ENCODE results near the gene SDHA. TPM values are rescaled to one million over a fixed set of nuclear protein-coding genes. Genes with fewer than 3 reads are reported as not detected.
A peak's percentile ranks its signal among the peaks of the same experiment; 100 is the strongest.

Gene SDHA
- total and polyA plus RNA-seq, 2 donors from 2014 or later = 135 to 256 TPM

GRCh38 chr5:180286-180918 lies 37.7 kb upstream of the SDHA start:
- no peak overlapping the region for H3K4me3 ChIP-seq (ENCODE audit: low read length in 3 of 3)
- H3K36me3 ChIP-seq (ENCODE audit: control insufficient read depth in 2 of 3, insufficient read depth in 3 of 3, low read length in 3 of 3) = no peaks in the 10 kb centered on the region
- no peaks in the 10 kb centered on the region for H3K9me3 ChIP-seq (ENCODE audit: control insufficient read depth in 2 of 3, insufficient read depth in 1 of 3, low read length in 3 of 3)
- H3K27me3 ChIP-seq (ENCODE audit: control insufficient read depth, insufficient read depth, low read length) = no peaks in the 10 kb centered on the region
- FAIRE-seq (no peak), DNase-seq (peak in 1 of 5 donors; percentile 26)
- no peak for TF ChIP-seq CTCF (IDR thresholded peaks at IDR 0.05; ENCODE audit: borderline replicate concordance, extremely low read depth, insufficient read depth)
- H3K4me1 ChIP-seq (ENCODE audit: control insufficient read depth in 2 of 3, insufficient read depth in 2 of 3, low read depth in 1 of 3, low read length in 3 of 3) = no peaks in the 10 kb centered on the region
- intact Hi-C loops (cut with DNase I) = no loop called here
- no peak overlapping the region for H3K27ac ChIP-seq (ENCODE audit: low read depth in 2 of 2, low read length in 2 of 2)
- H3K9ac ChIP-seq (ENCODE audit: low read length in 3 of 3) = no peak overlapping the region

GRCh38 chr5:181160-181559 lies 37.0 kb upstream of the SDHA start:
- FAIRE-seq = no peak
- H3K9me3 ChIP-seq (ENCODE audit: control insufficient read depth in 2 of 3, insufficient read depth in 1 of 3, low read length in 3 of 3) = no peaks in the 10 kb centered on the region
- no peaks in the 10 kb centered on the region for H3K27me3 ChIP-seq (ENCODE audit: control insufficient read depth, insufficient read depth, low read length)
- H3K4me1 ChIP-seq (ENCODE audit: control insufficient read depth in 2 of 3, insufficient read depth in 2 of 3, low read depth in 1 of 3, low read length in 3 of 3) = no peaks in the 10 kb centered on the region
- H3K36me3 ChIP-seq (ENCODE audit: control insufficient read depth in 2 of 3, insufficient read depth in 3 of 3, low read length in 3 of 3) = no peaks in the 10 kb centered on the region
- no peak overlapping the region for H3K9ac ChIP-seq (ENCODE audit: low read length in 3 of 3)
- peak in 1 of 5 donors; percentile 39 for DNase-seq
- intact Hi-C loops (cut with DNase I) = no loop called here
- no peak overlapping the region for H3K27ac ChIP-seq (ENCODE audit: low read depth in 2 of 2, low read length in 2 of 2)
- H3K4me3 ChIP-seq (ENCODE audit: low read length in 3 of 3) = no peak overlapping the region
- no peak for TF ChIP-seq CTCF (IDR thresholded peaks at IDR 0.05; ENCODE audit: borderline replicate concordance, extremely low read depth, insufficient read depth)

DNA sequence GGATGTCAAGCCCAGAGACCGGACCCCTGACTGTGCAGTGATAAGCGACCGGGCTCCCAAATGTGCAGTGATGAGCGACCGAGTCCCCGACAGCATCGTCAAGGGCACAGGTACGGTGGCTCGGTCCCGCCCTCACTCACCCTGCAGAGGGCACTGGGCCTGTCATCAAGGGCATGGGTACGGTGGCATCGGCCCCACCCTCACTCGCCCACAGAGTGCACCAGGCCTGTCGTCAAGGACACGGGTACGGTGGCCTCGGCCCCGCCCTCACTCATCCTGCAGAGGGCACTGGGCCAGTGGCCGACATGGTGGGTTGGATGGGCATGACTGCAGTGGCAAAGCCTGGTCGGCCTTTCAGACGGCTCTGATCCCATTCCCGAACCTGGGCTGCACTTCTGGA lies 36.6 kb upstream of the SDHA start:
- no peaks in the 10 kb centered on the region for H3K36me3 ChIP-seq (ENCODE audit: control insufficient read depth in 2 of 3, insufficient read depth in 3 of 3, low read length in 3 of 3)
- H3K27me3 ChIP-seq (ENCODE audit: control insufficient read depth, insufficient read depth, low read length) = no peaks in the 10 kb centered on the region
- no peak for TF ChIP-seq CTCF (IDR thresholded peaks at IDR 0.05; ENCODE audit: borderline replicate concordance, extremely low read depth, insufficient read depth)
- no peak overlapping the region for H3K4me3 ChIP-seq (ENCODE audit: low read length in 3 of 3)
- no peaks in the 10 kb centered on the region for H3K4me1 ChIP-seq (ENCODE audit: control insufficient read depth in 2 of 3, insufficient read depth in 2 of 3, low read depth in 1 of 3, low read length in 3 of 3)
- intact Hi-C loops (cut with DNase I) = no loop called here
- H3K9ac ChIP-seq (ENCODE audit: low read length in 3 of 3) = no peak overlapping the region
- no peaks in the 10 kb centered on the region for H3K9me3 ChIP-seq (ENCODE audit: control insufficient read depth in 2 of 3, insufficient read depth in 1 of 3, low read length in 3 of 3)
- peak in 1 of 5 donors; percentile 69 for DNase-seq
- H3K27ac ChIP-seq (ENCODE audit: low read depth in 2 of 2, low read length in 2 of 2) = no peak overlapping the region
- FAIRE-seq = no peak

DNA sequence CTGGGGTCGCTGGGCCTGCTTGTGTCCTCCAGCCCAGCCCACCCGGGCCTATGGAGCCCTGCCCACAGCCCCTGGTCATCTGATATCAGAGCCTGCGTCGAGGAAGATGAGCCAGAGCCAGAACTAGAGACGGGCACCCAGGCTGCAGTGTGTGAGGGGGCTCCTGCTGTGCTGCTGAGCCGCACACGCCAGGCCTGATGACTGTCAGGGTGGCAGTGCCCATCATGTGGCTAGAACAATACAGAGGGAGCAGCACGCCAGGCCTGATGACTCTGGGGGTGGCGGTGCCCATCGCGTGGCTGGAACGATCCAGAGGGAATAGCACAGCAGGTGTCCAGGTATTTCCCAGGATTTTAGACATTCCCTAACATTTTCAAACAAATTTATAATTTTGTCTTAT lies 36.0 kb upstream of the SDHA start:
- Histone ChIP-seq H3K9ac (ENCODE audit: low read length in 3 of 3) (no peak overlapping the region), H3K27me3 (ENCODE audit: control insufficient read depth, insufficient read depth, low read length) (no peaks in the 10 kb centered on the region), H3K4me3 (ENCODE audit: low read length in 3 of 3) (no peak overlapping the region), H3K36me3 (ENCODE audit: control insufficient read depth in 2 of 3, insufficient read depth in 3 of 3, low read length in 3 of 3) (no peaks in the 10 kb centered on the region), H3K9me3 (ENCODE audit: control insufficient read depth in 2 of 3, insufficient read depth in 1 of 3, low read length in 3 of 3) (no peaks in the 10 kb centered on the region), H3K4me1 (ENCODE audit: control insufficient read depth in 2 of 3, insufficient read depth in 2 of 3, low read depth in 1 of 3, low read length in 3 of 3) (no peaks in the 10 kb centered on the region), H3K27ac (ENCODE audit: low read depth in 2 of 2, low read length in 2 of 2) (no peak overlapping the region)
- TF ChIP-seq CTCF (IDR thresholded peaks at IDR 0.05; ENCODE audit: borderline replicate concordance, extremely low read depth, insufficient read depth) = no peak
- intact Hi-C loops (cut with DNase I) = no loop called here
- FAIRE-seq = no peak
- DNase-seq = peak in 1 of 5 donors; percentile 48
